Activated CD4-positive, alpha-beta memory T cell treated with anti-CD3 and anti-CD28 coated beads, Interleukin-2, amount 10 ng/mL, durations not matched to agents 7 days and 5 days (primary cell): ENCODE data around the gene TMED1. TPM values are rescaled to one million over a fixed set of nuclear protein-coding genes. Genes with fewer than 3 reads are reported as not detected.
"Not testable (repeated sequence)": the region's sequence is repeated elsewhere in the genome, so short reads cannot be mapped to it uniquely, and the experiment has no call there.

Experiments used
- CTCF ChIA-PET: fragments of 350-600 bp; sonication (Branson Sonifier 250); formaldehyde crosslinking; loops from one replicate; lab custom pipeline; 2021; ENCODE audit warnings: antibody characterized with exemption, inconsistent platforms; lab: Charles Lee
- POLR2A ChIA-PET: fragments of 350-600 bp; sonication (Branson Sonifier 250); formaldehyde crosslinking; loops from one replicate; lab custom pipeline; 2021; ENCODE audit warnings: antibody characterized with exemption; lab: Charles Lee
- DNase-seq: peaks from one replicate; pipeline ENCODE4 v3.0.0-alpha.2; 2020
- H3K27ac Mint-ChIP-seq: one replicate; pipeline ENCODE4 v1.8.0; 2021; ENCODE audit warnings: mild to moderate bottlenecking, mixed read lengths
- H3K27me3 Mint-ChIP-seq: one replicate; pipeline ENCODE4 v1.8.0; 2021; ENCODE audit warnings: mixed read lengths
- H3K36me3 Mint-ChIP-seq: one replicate; pipeline ENCODE4 v1.8.0; 2021; ENCODE audit warnings: low read depth, mixed read lengths
- H3K4me1 Mint-ChIP-seq: one replicate; pipeline ENCODE4 v1.8.0; 2021; ENCODE audit warnings: mixed read lengths
- H3K4me3 Mint-ChIP-seq: one replicate; pipeline ENCODE4 v1.8.0; 2021; ENCODE audit warnings: mild to moderate bottlenecking, mixed read lengths
- H3K9me3 Mint-ChIP-seq: one replicate; pipeline ENCODE4 v1.8.0; 2021; ENCODE audit warnings: mixed read lengths
- total RNA-seq, 2 experiments: library from RNA; stranded (reverse); gene quantifications; one replicate each; pipeline ENCODE4 v1.2.3, GENCODE V29; 2021

The TMED1 gene
- total RNA-seq, 2 experiments from 2014 or later, result 15.7 to 17.3 TPM

- H3K4me3 Mint-ChIP-seq, result peak overlapping the region; percentile 78
- H3K36me3 Mint-ChIP-seq, result peaks cover 2% of the 10 kb centered on the region
- DNase-seq, result peak; percentile 42
- no peaks in the 10 kb centered on the region for H3K27me3 Mint-ChIP-seq
- ChIA-PET POLR2A (interaction anchor here (0.6 to 4.5 kb wide), 12 partner anchors 8 to 669 kb away, joined by 3 to 18 read pairs (median 3); partner anchors contain the start of genes DNM2, KRI1 and TMED1), CTCF (interaction anchor here (0.7 to 1.8 kb wide), 11 partner anchors 10 to 227 kb away, joined by 3 to 11 read pairs (median 5); partner anchors contain the start of genes DNM2 and TMED1)
- no peaks in the 10 kb centered on the region for H3K9me3 Mint-ChIP-seq
- H3K27ac Mint-ChIP-seq, result peak overlapping the region; percentile 63
- H3K4me1 Mint-ChIP-seq, result peaks cover 38% of the 10 kb centered on the region
Observed at GRCh38 chr19:10871711-10872545, 35.9 kb upstream of the TMED1 start.

- no peaks in the 10 kb centered on the region for H3K27me3 Mint-ChIP-seq
- ChIA-PET POLR2A (interaction anchor here (0.5 to 4.5 kb wide), 2 partner anchors 35 to 225 kb away, joined by 3 to 18 read pairs; partner anchors contain the start of gene TMED1), CTCF (interaction anchor here (0.5 to 1.8 kb wide), 10 partner anchors 9 to 420 kb away, joined by 3 to 11 read pairs (median 4); partner anchors contain the start of genes DNM2 and TMED1)
- peaks cover 33% of the 10 kb centered on the region for H3K4me1 Mint-ChIP-seq
- H3K4me3 Mint-ChIP-seq, result peak within 1 kb of the TSS; percentile 78
- no peaks in the 10 kb centered on the region for H3K9me3 Mint-ChIP-seq
- H3K36me3 Mint-ChIP-seq, result peaks cover 2% of the 10 kb centered on the region
- peak; percentile 100 for DNase-seq
- H3K27ac Mint-ChIP-seq, result peak within 1 kb of the TSS; percentile 73
Observed at GRCh38 chr19:10870955-10871603, 35.1 kb upstream of the TMED1 start, which contains the start of gene CARM1. CARM1 (plus strand) TSS chr19:10871553; CDS start chr19:10871703, 150 bp downstream.

GRCh38 chr19:10870501-10870954 is 34.5 kb upstream of the TMED1 start:
- peaks cover 32% of the 10 kb centered on the region for H3K4me1 Mint-ChIP-seq
- no peaks in the 10 kb centered on the region for H3K27me3 Mint-ChIP-seq
- peak overlapping the region; percentile 73 for H3K27ac Mint-ChIP-seq
- ChIA-PET POLR2A (interaction anchor here (0.5 to 4.5 kb wide), 2 partner anchors 35 to 224 kb away, joined by 3 to 18 read pairs; partner anchors contain the start of gene TMED1), CTCF (interaction anchor here (0.5 to 1.8 kb wide), 8 partner anchors 10 to 419 kb away, joined by 3 to 11 read pairs (median 4); partner anchors contain the start of genes DNM2 and TMED1)
- peaks cover 2% of the 10 kb centered on the region for H3K36me3 Mint-ChIP-seq
- no peak for DNase-seq
- H3K9me3 Mint-ChIP-seq, result no peaks in the 10 kb centered on the region
- H3K4me3 Mint-ChIP-seq, result peak overlapping the region; percentile 64

GRCh38 chr19:10869872-10870311 is 33.9 kb upstream of the TMED1 start:
- not testable (repeated sequence) for DNase-seq, H3K36me3 Mint-ChIP-seq, H3K9me3 Mint-ChIP-seq, H3K27me3 Mint-ChIP-seq
- H3K4me3 Mint-ChIP-seq, result peak overlapping the region; percentile 64
- peak overlapping the region; percentile 73 for H3K27ac Mint-ChIP-seq
- H3K4me1 Mint-ChIP-seq, result peaks cover 32% of the 10 kb centered on the region
- ChIA-PET POLR2A (interaction anchor here (4.5 kb wide), 1 partner anchor 34 kb away, joined by 18 read pairs; the partner anchor contains the start of gene TMED1), CTCF (interaction anchor here (1.2 to 1.8 kb wide), 3 partner anchors 32 to 153 kb away, joined by 3 to 8 read pairs (median 4); partner anchors contain the start of gene DNM2)

GRCh38 chr19:10868872-10869547 is 33.0 kb upstream of the TMED1 start:
- ChIA-PET CTCF (interaction anchor here (0.8 to 9.0 kb wide), 3 partner anchors 13 to 151 kb away, joined by 3 to 138 read pairs (median 24); partner anchors contain the start of gene DNM2), POLR2A (interaction anchor here (1.7 to 4.5 kb wide), 2 partner anchors 33 to 512 kb away, joined by 4 to 18 read pairs; partner anchors contain the start of gene TMED1)
- H3K4me3 Mint-ChIP-seq, result no peak overlapping the region
- H3K36me3 Mint-ChIP-seq, result peaks cover 1% of the 10 kb centered on the region
- H3K27me3 Mint-ChIP-seq, result no peaks in the 10 kb centered on the region
- DNase-seq, result no peak
- H3K27ac Mint-ChIP-seq, result peak overlapping the region; percentile 10
- H3K4me1 Mint-ChIP-seq, result peaks cover 38% of the 10 kb centered on the region
- no peaks in the 10 kb centered on the region for H3K9me3 Mint-ChIP-seq

GRCh38 chr19:10866495-10866894 is 30.5 kb upstream of the TMED1 start:
- Mint-ChIP-seq H3K36me3 (no peaks in the 10 kb centered on the region), H3K4me1 (peaks cover 35% of the 10 kb centered on the region), H3K27ac (no peak overlapping the region), H3K9me3 (no peaks in the 10 kb centered on the region), H3K4me3 (no peak overlapping the region), H3K27me3 (no peaks in the 10 kb centered on the region)
- ChIA-PET POLR2A (no interaction called here), CTCF (interaction anchor here (1.7 to 9.0 kb wide), 4 partner anchors 10 to 165 kb away, joined by 3 to 138 read pairs (median 28); partner anchors contain the start of genes DNM2 and QTRT1)
- no peak for DNase-seq

- Mint-ChIP-seq H3K27ac (no peak overlapping the region), H3K4me1 (peaks cover 30% of the 10 kb centered on the region)
Observed at GRCh38 chr19:10864538-10864899, 28.5 kb upstream of the TMED1 start.

GRCh38 chr19:10863107-10863717 is 27.2 kb upstream of the TMED1 start:
- Mint-ChIP-seq H3K36me3 (no peaks in the 10 kb centered on the region), H3K4me1 (peaks cover 26% of the 10 kb centered on the region), H3K27ac (no peak overlapping the region), H3K9me3 (no peaks in the 10 kb centered on the region), H3K4me3 (no peak overlapping the region), H3K27me3 (no peaks in the 10 kb centered on the region)
- CTCF ChIA-PET, result interaction anchor here (0.6 to 9.0 kb wide), 18 partner anchors 9 to 562 kb away, joined by 3 to 138 read pairs (median 6); partner anchors contain the start of genes DNM2, QTRT1 and TMED1
- no peak for DNase-seq
- POLR2A ChIA-PET, result interaction anchor here (1.2 to 1.8 kb wide), 2 partner anchors 25 to 27 kb away, joined by 3 to 11 read pairs; partner anchors contain the start of gene TMED1

More at GRCh38 chr19:10864538-10864899, 28.5 kb upstream of the TMED1 start:
- POLR2A ChIA-PET, result interaction anchor here (1.2 to 2.1 kb wide), 5 partner anchors 8 to 162 kb away, joined by 5 to 11 read pairs (median 9); partner anchors contain the start of genes DNM2 and TMED1
- Mint-ChIP-seq H3K4me3 (no peak overlapping the region), H3K27me3 (no peaks in the 10 kb centered on the region), H3K36me3 (no peaks in the 10 kb centered on the region), H3K9me3 (no peaks in the 10 kb centered on the region)
- peak; percentile 85 for DNase-seq
- CTCF ChIA-PET, result interaction anchor here (0.5 to 9.0 kb wide), 27 partner anchors 10 to 446 kb away, joined by 3 to 138 read pairs (median 5); partner anchors contain the start of genes DNM2, QTRT1 and TMED1

- DNase-seq, result no peak
- CTCF ChIA-PET, result interaction anchor here (0.6 to 9.0 kb wide), 6 partner anchors 26 to 761 kb away, joined by 3 to 138 read pairs (median 4); partner anchors contain the start of genes DNM2, QTRT1 and TMED1
- no peaks in the 10 kb centered on the region for H3K9me3 Mint-ChIP-seq
- POLR2A ChIA-PET, result interaction anchor here (1.2 kb wide), 1 partner anchor 25 kb away, joined by 3 read pairs; no protein-coding TSS in a partner anchor
- H3K27me3 Mint-ChIP-seq, result no peaks in the 10 kb centered on the region
- H3K4me3 Mint-ChIP-seq, result no peak overlapping the region
- H3K27ac Mint-ChIP-seq, result no peak overlapping the region
- H3K4me1 Mint-ChIP-seq, result peaks cover 20% of the 10 kb centered on the region
- H3K36me3 Mint-ChIP-seq, result no peaks in the 10 kb centered on the region
Observed at GRCh38 chr19:10862561-10863106, 26.6 kb upstream of the TMED1 start.

GRCh38 chr19:10861103-10861651 is 25.2 kb upstream of the TMED1 start:
- ChIA-PET CTCF (interaction anchor here (0.6 to 9.0 kb wide), 8 partner anchors 12 to 424 kb away, joined by 3 to 138 read pairs (median 5); partner anchors contain the start of genes DNM2, QTRT1 and TMED1), POLR2A (interaction anchor here (1.0 kb wide), 1 partner anchor 141 kb away, joined by 3 read pairs; no protein-coding TSS in a partner anchor)
- no peaks in the 10 kb centered on the region for H3K27me3 Mint-ChIP-seq
- no peak overlapping the region for H3K27ac Mint-ChIP-seq
- peak; percentile 56 for DNase-seq
- peaks cover 20% of the 10 kb centered on the region for H3K4me1 Mint-ChIP-seq
- H3K4me3 Mint-ChIP-seq, result no peak overlapping the region
- no peaks in the 10 kb centered on the region for H3K36me3 Mint-ChIP-seq
- no peaks in the 10 kb centered on the region for H3K9me3 Mint-ChIP-seq
